Mesendoderm (in vitro differentiated cells): ENCODE measurements around the gene GFOD2.
A peak's percentile ranks its signal among the peaks of the same experiment; 100 is the strongest.

Experiments
- DNase-seq: peaks from one replicate; pipeline ENCODE4 v3.0.0; 2013
- H2AK5ac ChIP-seq: 2 replicates; pipeline ENCODE4 v1.6.1; 2013; ENCODE audit warnings: low read length, inconsistent platforms
- H2BK120ac ChIP-seq: 2 replicates; pipeline ENCODE4 v1.6.1; 2013; ENCODE audit warnings: low read depth, mild to moderate bottlenecking, low read length, moderate library complexity, mixed read lengths
- H2BK15ac ChIP-seq: replicated peaks from 2 replicates; pipeline ENCODE4 v1.6.1; 2013; ENCODE audit warnings: low read depth, mild to moderate bottlenecking, moderate library complexity
- H2BK5ac ChIP-seq: 2 replicates; pipeline ENCODE4 v1.6.1; 2013; ENCODE audit warnings: low read length, inconsistent platforms
- H3K18ac ChIP-seq: 2 replicates; pipeline ENCODE4 v1.6.1; 2013; ENCODE audit warnings: mild to moderate bottlenecking, low read length, mixed read lengths
- H3K23ac ChIP-seq: one replicate; pipeline ENCODE4 v1.6.1; 2013; ENCODE audit warnings: low read length
- H3K27ac ChIP-seq: 2 replicates; pipeline ENCODE4 v1.5.1; 2013; ENCODE audit warnings: low read depth, mild to moderate bottlenecking, inconsistent platforms, low read length, moderate library complexity
- H3K27me3 ChIP-seq: 2 replicates; pipeline ENCODE4 v1.6.1; 2013; ENCODE audit warnings: low read length, control low read depth, mild to moderate bottlenecking, inconsistent platforms; ENCODE audit not compliant: insufficient read depth, poor library complexity
- H3K36me3 ChIP-seq: 2 replicates; pipeline ENCODE4 v1.6.1; 2013; ENCODE audit warnings: low read length, inconsistent platforms; ENCODE audit not compliant: control insufficient read depth, insufficient read depth
- H3K4ac ChIP-seq: one replicate; pipeline ENCODE4 v1.6.1; 2013; ENCODE audit warnings: low read depth, mild to moderate bottlenecking, low read length, moderate library complexity
- H3K4me1 ChIP-seq: 2 replicates; pipeline ENCODE4 v1.6.1; 2013; ENCODE audit warnings: low read depth, low read length, inconsistent platforms; ENCODE audit not compliant: control insufficient read depth
- H3K4me2 ChIP-seq: 2 replicates; pipeline ENCODE4 v1.6.1; 2013; ENCODE audit warnings: low read length
- H3K4me3 ChIP-seq: 2 replicates; pipeline ENCODE4 v1.5.1; 2013; ENCODE audit warnings: mild to moderate bottlenecking, low read length
- H3K56ac ChIP-seq: one replicate; pipeline ENCODE4 v1.6.1; 2013; ENCODE audit warnings: low read length
- H3K79me1 ChIP-seq: 2 replicates; pipeline ENCODE4 v1.6.1; 2013; ENCODE audit warnings: low read length, inconsistent platforms
- H3K79me2 ChIP-seq: 2 replicates; pipeline ENCODE4 v1.6.1; 2013; ENCODE audit warnings: mild to moderate bottlenecking, low read length; ENCODE audit not compliant: control insufficient read depth, insufficient read depth
- H3K9ac ChIP-seq: 2 replicates; pipeline ENCODE4 v1.6.1; 2013; ENCODE audit warnings: low read length, inconsistent platforms
- H4K5ac ChIP-seq: one replicate; pipeline ENCODE4 v1.6.1; 2013; ENCODE audit warnings: low read length
- H4K8ac ChIP-seq: one replicate; pipeline ENCODE4 v1.6.1; 2013; ENCODE audit warnings: low read depth, mild to moderate bottlenecking, control low read depth, low read length, moderate library complexity
- WGBS: extraction: QIAGEN DNeasy Blood & Tissue Kit; methylation state at CpG from one replicate; pipeline ENCODE4 v1.1.7; 2013; ENCODE audit warnings: low lambda C conversion rate, missing lambda C conversion rate; ENCODE audit not compliant: insufficient coverage; ENCODE audit errors: extremely low coverage; 5-methylcytosine and 5-hydroxymethylcytosine counted together

The GFOD2 gene

GRCh38 chr16:67656344-67657016, 62.6 kb downstream of the GFOD2 start:
- Histone ChIP-seq H3K9ac (no peak overlapping the region), H3K4me3 (no peak overlapping the region), H3K79me1 (peaks cover 4% of the 10 kb centered on the region), H3K36me3 (no peaks in the 10 kb centered on the region), H2BK15ac (no peak overlapping the region), H3K56ac (no peak overlapping the region), H4K5ac (no peak overlapping the region), H4K8ac (no peak overlapping the region), H3K4ac (no peak overlapping the region), H3K23ac (no peak overlapping the region), H3K27ac (no peak overlapping the region), H3K4me2 (no peak overlapping the region), H2BK120ac (no peak overlapping the region), H3K27me3 (no peaks in the 10 kb centered on the region), H3K18ac (no peak overlapping the region), H2AK5ac (no peak overlapping the region), H2BK5ac (no peak overlapping the region), H3K79me2 (peaks cover 2% of the 10 kb centered on the region), H3K4me1 (no peaks in the 10 kb centered on the region)
- no CpG with 5 or more reads among the region's 9 CpGs for WGBS
- no peak for DNase-seq

DNA sequence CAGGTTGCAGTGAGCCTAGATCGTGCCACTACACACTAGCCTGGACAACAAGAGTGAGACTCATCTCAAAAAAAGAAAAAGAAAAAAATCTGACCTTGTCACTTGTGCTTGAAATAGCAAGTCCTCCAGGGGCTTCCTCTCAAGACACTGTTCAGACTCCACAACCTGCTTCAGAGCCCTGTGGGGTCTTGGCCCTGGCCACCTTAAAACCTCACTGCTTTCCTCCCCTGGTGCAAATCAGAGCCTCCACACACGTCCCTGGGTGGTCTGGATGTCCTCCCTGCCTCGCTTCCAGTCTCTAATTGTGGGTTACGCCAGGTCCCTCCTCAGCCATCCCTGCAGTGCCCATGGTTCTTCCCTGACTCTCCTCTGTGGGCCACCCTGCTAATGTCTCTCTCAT, 63.8 kb downstream of the GFOD2 start:
- no peaks in the 10 kb centered on the region for H3K36me3 ChIP-seq
- no peak overlapping the region for H3K4ac ChIP-seq
- no peak for DNase-seq
- H2BK15ac ChIP-seq = no peak overlapping the region
- peaks cover 4% of the 10 kb centered on the region for H3K79me1 ChIP-seq
- H3K4me3 ChIP-seq = no peak overlapping the region
- H3K4me1 ChIP-seq = no peaks in the 10 kb centered on the region
- H3K27ac ChIP-seq = no peak overlapping the region
- no peak overlapping the region for H3K56ac ChIP-seq
- no peak overlapping the region for H2AK5ac ChIP-seq
- H3K27me3 ChIP-seq = no peaks in the 10 kb centered on the region
- H3K79me2 ChIP-seq = peaks cover 2% of the 10 kb centered on the region
- no peak overlapping the region for H2BK120ac ChIP-seq
- H2BK5ac ChIP-seq = no peak overlapping the region
- WGBS = no CpG with 5 or more reads among the region's 4 CpGs
- H3K23ac ChIP-seq = no peak overlapping the region
- no peak overlapping the region for H4K5ac ChIP-seq
- no peak overlapping the region for H4K8ac ChIP-seq
- H3K9ac ChIP-seq = no peak overlapping the region
- H3K4me2 ChIP-seq = no peak overlapping the region
- H3K18ac ChIP-seq = no peak overlapping the region

DNA sequence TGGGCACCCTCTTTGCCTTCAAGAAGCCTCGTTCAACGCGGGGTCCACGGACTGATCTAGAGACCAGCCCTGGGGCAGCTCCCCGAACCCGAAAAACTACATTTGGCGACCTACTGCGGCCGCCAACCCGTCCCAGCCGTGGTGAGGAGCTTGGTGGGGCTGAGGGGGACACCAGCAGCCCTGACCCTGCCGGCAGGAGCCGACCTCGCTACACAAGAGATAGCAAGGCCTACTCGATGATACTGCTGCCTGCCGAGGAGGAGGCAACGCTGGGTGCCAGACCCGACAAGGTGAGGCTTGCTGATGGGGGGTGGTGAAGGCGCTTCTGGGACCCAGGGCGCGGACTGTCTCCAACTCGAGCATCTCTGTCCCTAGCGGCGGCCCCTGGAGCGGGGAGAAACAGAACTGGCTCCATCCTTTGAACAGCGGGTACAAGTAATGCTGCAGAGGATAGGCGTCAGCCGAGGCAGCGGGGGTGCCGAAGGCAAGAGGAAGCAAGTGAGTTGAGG, 64.7 kb downstream of the GFOD2 start:
- no peak for DNase-seq
- Histone ChIP-seq H3K27me3 (no peaks in the 10 kb centered on the region), H3K79me2 (peaks cover 2% of the 10 kb centered on the region), H2BK5ac (no peak overlapping the region), H4K8ac (no peak overlapping the region), H3K27ac (no peak overlapping the region), H3K9ac (no peak overlapping the region), H3K36me3 (no peaks in the 10 kb centered on the region), H2BK15ac (no peak overlapping the region), H3K56ac (no peak overlapping the region), H3K4ac (no peak overlapping the region), H3K4me3 (no peak overlapping the region), H3K79me1 (peaks cover 4% of the 10 kb centered on the region), H2AK5ac (no peak overlapping the region), H3K18ac (no peak overlapping the region), H2BK120ac (no peak overlapping the region), H3K4me2 (no peak overlapping the region), H3K23ac (no peak overlapping the region), H3K4me1 (no peaks in the 10 kb centered on the region), H4K5ac (no peak overlapping the region)
- no CpG with 5 or more reads among the region's 30 CpGs for whole genome bisulfite sequencing

- WGBS = no CpG with 5 or more reads among the region's 25 CpGs
- Histone ChIP-seq H3K79me1 (peaks cover 2% of the 10 kb centered on the region), H3K4me3 (no peak overlapping the region), H3K18ac (no peak overlapping the region), H2BK15ac (no peak overlapping the region), H3K79me2 (peaks cover under 1% of the 10 kb centered on the region), H3K9ac (no peak overlapping the region), H3K4ac (no peak overlapping the region), H3K27ac (no peak overlapping the region), H3K27me3 (no peaks in the 10 kb centered on the region), H3K56ac (no peak overlapping the region), H4K5ac (no peak overlapping the region), H3K23ac (no peak overlapping the region), H2AK5ac (no peak overlapping the region), H3K4me1 (peaks cover 2% of the 10 kb centered on the region), H2BK120ac (no peak overlapping the region), H2BK5ac (no peak overlapping the region), H3K4me2 (peak overlapping the region; percentile 47), H4K8ac (no peak overlapping the region), H3K36me3 (no peaks in the 10 kb centered on the region)
- DNase-seq = no peak
Measured at GRCh38 chr16:67653789-67654402, 65.2 kb downstream of the GFOD2 start.

- no CpG with 5 or more reads among the region's 68 CpGs for WGBS
Measured at GRCh38 chr16:67653128-67653788, 65.9 kb downstream of the GFOD2 start.

More at GRCh38 chr16:67653128-67653788, 65.9 kb downstream of the GFOD2 start:
- H3K79me2 ChIP-seq = no peaks in the 10 kb centered on the region
- peak overlapping the region; percentile 81 for H3K56ac ChIP-seq
- no peak overlapping the region for H3K4ac ChIP-seq
- no peak overlapping the region for H2BK5ac ChIP-seq
- H3K27me3 ChIP-seq = no peaks in the 10 kb centered on the region
- no peak overlapping the region for H3K23ac ChIP-seq
- H3K79me1 ChIP-seq = no peaks in the 10 kb centered on the region
- H2BK120ac ChIP-seq = no peak overlapping the region
- no peak overlapping the region for H2BK15ac ChIP-seq
- H3K4me3 ChIP-seq = peak overlapping the region; percentile 27
- H4K5ac ChIP-seq = no peak overlapping the region
- peak overlapping the region; percentile 64 for H3K9ac ChIP-seq
- peak overlapping the region; percentile 91 for H3K4me2 ChIP-seq
- H3K4me1 ChIP-seq = peaks cover 2% of the 10 kb centered on the region
- no peak overlapping the region for H3K18ac ChIP-seq
- no peak overlapping the region for H2AK5ac ChIP-seq
- H4K8ac ChIP-seq = no peak overlapping the region
- no peak for DNase-seq
- H3K36me3 ChIP-seq = no peaks in the 10 kb centered on the region
- H3K27ac ChIP-seq = no peak overlapping the region
